ENCODE data around the gene EFNA4. TPM values are rescaled to one million over a fixed set of nuclear protein-coding genes. Genes with fewer than 3 reads are reported as not detected.
A peak's percentile ranks its signal among the peaks of the same experiment; 100 is the strongest.

The EFNA4 gene
- total RNA-seq, 3 donors from 2014 or later (not counting 1 experiment from before 2014, with no cell fraction given): 4.6 to 6.8 (median 5.5) TPM

DNA sequence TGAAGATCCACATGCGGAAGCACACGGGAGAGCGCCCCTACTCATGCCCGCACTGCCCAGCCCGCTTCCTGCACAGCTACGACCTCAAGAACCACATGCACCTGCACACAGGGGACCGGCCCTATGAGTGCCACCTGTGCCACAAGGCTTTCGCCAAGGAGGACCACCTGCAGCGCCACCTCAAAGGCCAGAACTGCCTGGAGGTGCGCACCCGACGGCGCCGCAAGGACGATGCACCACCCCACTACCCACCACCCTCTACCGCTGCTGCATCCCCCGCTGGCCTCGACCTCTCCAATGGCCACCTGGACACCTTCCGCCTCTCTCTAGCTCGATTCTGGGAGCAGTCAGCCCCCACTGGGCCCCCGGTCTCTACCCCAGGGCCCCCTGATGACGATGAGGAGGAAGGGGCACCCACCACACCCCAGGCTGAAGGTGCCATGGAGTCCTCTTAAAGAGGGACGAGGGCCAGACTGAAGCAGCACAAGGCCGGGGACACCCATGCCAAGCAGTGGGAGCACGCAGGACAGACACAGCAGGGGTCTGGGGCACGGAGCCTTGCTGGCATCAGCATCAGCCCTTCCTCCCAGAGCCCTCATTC, 47.2 kb upstream of the EFNA4 start:
- peak in 1 of 2 donors; percentile 60 for DNase-seq
- H3K27me3 ChIP-seq (ENCODE audit: control insufficient read depth, insufficient read depth, low read length): no peaks in the 10 kb centered on the region
- WGBS (ENCODE audit: insufficient coverage): 45% methylated on average over 26 of the region's 26 CpGs
- Mint-ChIP-seq H3K4me1 (peaks cover 17 to 53% of the 10 kb centered on the region in 2 donors), H3K36me3 (no peaks in the 10 kb centered on the region), H3K4me3 (peak overlapping the region; percentile 55), H3K27me3 (ENCODE audit: low read depth in 2 of 2) (no peaks in the 10 kb centered on the region), H3K27ac (peak overlapping the region in 1 of 2 donors; percentile 63), H3K9me3 (no peaks in the 10 kb centered on the region)
- no peak overlapping the region for H3K27ac ChIP-seq (ENCODE audit: low read length)
- H3K4me1 ChIP-seq (ENCODE audit: control insufficient read depth, insufficient read depth, low read length): peaks cover 68% of the 10 kb centered on the region
- H3K36me3 ChIP-seq (ENCODE audit: control insufficient read depth, insufficient read depth, low read length): peaks cover 20% of the 10 kb centered on the region
- no peak for TF ChIP-seq CTCF (IDR thresholded peaks at IDR 0.05)
- intact Hi-C loops (cut with micrococcal nuclease): loop anchor here (2.0 kb wide), 3 partner anchors 42 to 458 kb away; partner anchors contain the start of genes CKS1B and UBE2Q1
- ATAC-seq: no peak
- H3K4me3 ChIP-seq (ENCODE audit: low read length): no peak overlapping the region
- no peaks in the 10 kb centered on the region for H3K9me3 ChIP-seq (ENCODE audit: control insufficient read depth, insufficient read depth, low read length)

GRCh38 chr1:155017041-155017945, 46.2 kb upstream of the EFNA4 start:
- peaks cover 17 to 46% of the 10 kb centered on the region in 2 donors for H3K4me1 Mint-ChIP-seq
- peak; percentile 100 for TF ChIP-seq CTCF (IDR thresholded peaks at IDR 0.05)
- H3K4me3 ChIP-seq (ENCODE audit: low read length): peak overlapping the region; percentile 13
- H3K27me3 ChIP-seq (ENCODE audit: control insufficient read depth, insufficient read depth, low read length): no peaks in the 10 kb centered on the region
- H3K9me3 ChIP-seq (ENCODE audit: control insufficient read depth, insufficient read depth, low read length): no peaks in the 10 kb centered on the region
- peaks cover 58% of the 10 kb centered on the region for H3K4me1 ChIP-seq (ENCODE audit: control insufficient read depth, insufficient read depth, low read length)
- H3K27ac Mint-ChIP-seq: peak overlapping the region; percentile 27 to 50
- H3K27me3 Mint-ChIP-seq (ENCODE audit: low read depth in 2 of 2): no peaks in the 10 kb centered on the region
- H3K36me3 Mint-ChIP-seq: no peaks in the 10 kb centered on the region
- ATAC-seq (peak; percentile 99), DNase-seq (peak; percentile 88 to 94)
- WGBS (ENCODE audit: insufficient coverage): 9% methylated on average over 44 of the region's 49 CpGs
- peak overlapping the region; percentile 52 for H3K4me3 Mint-ChIP-seq
- H3K36me3 ChIP-seq (ENCODE audit: control insufficient read depth, insufficient read depth, low read length): peaks cover 20% of the 10 kb centered on the region
- H3K9me3 Mint-ChIP-seq: no peaks in the 10 kb centered on the region
- peak overlapping the region; percentile 68 for H3K27ac ChIP-seq (ENCODE audit: low read length)
- intact Hi-C loops (cut with micrococcal nuclease): loop anchor here (1.0 to 2.0 kb wide), 5 partner anchors 42 to 458 kb away; partner anchors contain the start of genes CKS1B and UBE2Q1

DNA sequence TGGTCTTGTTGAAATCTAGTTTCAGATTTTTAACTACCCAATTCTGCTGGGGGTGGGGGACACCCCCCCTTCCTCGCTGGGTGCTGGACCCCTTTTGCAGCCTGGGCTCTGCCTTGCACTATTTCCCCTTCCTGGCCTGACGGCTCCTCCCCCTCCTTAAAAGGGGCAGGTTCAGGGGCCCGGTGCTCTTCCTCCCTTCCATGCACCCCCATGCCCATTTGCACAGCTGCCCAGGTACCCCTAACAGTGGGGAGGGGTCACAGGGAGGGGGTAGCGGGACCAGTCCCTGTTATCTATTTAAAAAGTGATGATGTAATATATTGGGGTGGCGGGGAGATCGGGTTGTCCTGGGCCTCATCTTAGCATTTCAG, 45.6 kb upstream of the EFNA4 start:
- ATAC-seq (peak in 1 of 3 donors; percentile 1), DNase-seq (no peak)
- peak overlapping the region; percentile 52 for H3K4me3 Mint-ChIP-seq
- Histone ChIP-seq H3K27me3 (ENCODE audit: control insufficient read depth, insufficient read depth, low read length) (no peaks in the 10 kb centered on the region), H3K36me3 (ENCODE audit: control insufficient read depth, insufficient read depth, low read length) (peaks cover 20% of the 10 kb centered on the region), H3K4me1 (ENCODE audit: control insufficient read depth, insufficient read depth, low read length) (peaks cover 52% of the 10 kb centered on the region), H3K9me3 (ENCODE audit: control insufficient read depth, insufficient read depth, low read length) (no peaks in the 10 kb centered on the region), H3K4me3 (ENCODE audit: low read length) (peak overlapping the region; percentile 2), H3K27ac (ENCODE audit: low read length) (peak overlapping the region; percentile 1)
- intact Hi-C loops (cut with micrococcal nuclease): loop anchor here (1.0 to 2.0 kb wide), 5 partner anchors 43 to 459 kb away; partner anchors contain the start of genes CKS1B and UBE2Q1
- 49% methylated on average over 5 of the region's 6 CpGs for WGBS (ENCODE audit: insufficient coverage)
- TF ChIP-seq CTCF (IDR thresholded peaks at IDR 0.05): no peak
- H3K36me3 Mint-ChIP-seq: no peaks in the 10 kb centered on the region
- peaks cover 15 to 40% of the 10 kb centered on the region in 2 donors for H3K4me1 Mint-ChIP-seq
- H3K27ac Mint-ChIP-seq: peak overlapping the region; percentile 27 to 50
- no peaks in the 10 kb centered on the region for H3K9me3 Mint-ChIP-seq
- no peaks in the 10 kb centered on the region for H3K27me3 Mint-ChIP-seq (ENCODE audit: low read depth in 2 of 2)

All from natural killer cell (primary cell).